UCSD-AML1 (cell line): ENCODE results near the gene FRAS1.

Experiments used
- DNase-seq: peaks from one replicate; lab custom pipeline; 2025; ENCODE audit not compliant: unreplicated experiment; lab: John Stamatoyannopoulos, UW

The FRAS1 gene

GRCh38 chr4:78360466-78360865, 303.3 kb downstream of the FRAS1 start:
- DNase-seq: no peak

GRCh38 chr4:78361621-78362120, 304.5 kb downstream of the FRAS1 start:
- no peak for DNase-seq

GRCh38 chr4:78362310-78362709, 305.2 kb downstream of the FRAS1 start:
- DNase-seq: no peak

GRCh38 chr4:78363031-78363570, 306.0 kb downstream of the FRAS1 start:
- no peak for DNase-seq

- DNase-seq: no peak
Observed at GRCh38 chr4:78369679-78370078, 312.6 kb downstream of the FRAS1 start.

- DNase-seq: no peak
Observed at GRCh38 chr4:78370631-78371372, 313.7 kb downstream of the FRAS1 start.

- DNase-seq: no peak
Observed at GRCh38 chr4:78372355-78372988, 315.3 kb downstream of the FRAS1 start.

- no peak for DNase-seq
Observed at GRCh38 chr4:78377555-78377954, 320.4 kb downstream of the FRAS1 start.

- no peak for DNase-seq
Observed at GRCh38 chr4:78379040-78379439, 321.9 kb downstream of the FRAS1 start.

GRCh38 chr4:78379991-78380729, 323.0 kb downstream of the FRAS1 start:
- DNase-seq: no peak

GRCh38 chr4:78386679-78387078, 329.6 kb downstream of the FRAS1 start:
- no peak for DNase-seq

- no peak for DNase-seq
Observed at GRCh38 chr4:78395642-78396041, 338.5 kb downstream of the FRAS1 start.

GRCh38 chr4:78396613-78397291, 339.6 kb downstream of the FRAS1 start:
- no peak for DNase-seq

- no peak for DNase-seq
Observed at GRCh38 chr4:78397292-78397630, 340.1 kb downstream of the FRAS1 start.

GRCh38 chr4:78409612-78410202, 352.6 kb downstream of the FRAS1 start:
- DNase-seq: no peak

GRCh38 chr4:78410225-78410624, 353.1 kb downstream of the FRAS1 start:
- DNase-seq: no peak

- DNase-seq: no peak
Observed at GRCh38 chr4:78410676-78411075, 353.6 kb downstream of the FRAS1 start.

GRCh38 chr4:78414116-78414515, 357.0 kb downstream of the FRAS1 start:
- no peak for DNase-seq

GRCh38 chr4:78417603-78418002, 360.5 kb downstream of the FRAS1 start:
- no peak for DNase-seq

- DNase-seq: no peak
Observed at GRCh38 chr4:78418406-78418805, 361.3 kb downstream of the FRAS1 start.

GRCh38 chr4:78423790-78424189, 366.7 kb downstream of the FRAS1 start:
- no peak for DNase-seq
